GM18502 (cell line): ENCODE results near the gene HOXC10.

ENCODE experiments used
- ATAC-seq: cut with Tn5 transposase; IDR thresholded peaks from one replicate; pipeline ENCODE4 v1.9.1; 2021; ENCODE audit warnings: mild to moderate bottlenecking; ENCODE audit not compliant: unreplicated experiment, poor library complexity

Gene HOXC10

DNA sequence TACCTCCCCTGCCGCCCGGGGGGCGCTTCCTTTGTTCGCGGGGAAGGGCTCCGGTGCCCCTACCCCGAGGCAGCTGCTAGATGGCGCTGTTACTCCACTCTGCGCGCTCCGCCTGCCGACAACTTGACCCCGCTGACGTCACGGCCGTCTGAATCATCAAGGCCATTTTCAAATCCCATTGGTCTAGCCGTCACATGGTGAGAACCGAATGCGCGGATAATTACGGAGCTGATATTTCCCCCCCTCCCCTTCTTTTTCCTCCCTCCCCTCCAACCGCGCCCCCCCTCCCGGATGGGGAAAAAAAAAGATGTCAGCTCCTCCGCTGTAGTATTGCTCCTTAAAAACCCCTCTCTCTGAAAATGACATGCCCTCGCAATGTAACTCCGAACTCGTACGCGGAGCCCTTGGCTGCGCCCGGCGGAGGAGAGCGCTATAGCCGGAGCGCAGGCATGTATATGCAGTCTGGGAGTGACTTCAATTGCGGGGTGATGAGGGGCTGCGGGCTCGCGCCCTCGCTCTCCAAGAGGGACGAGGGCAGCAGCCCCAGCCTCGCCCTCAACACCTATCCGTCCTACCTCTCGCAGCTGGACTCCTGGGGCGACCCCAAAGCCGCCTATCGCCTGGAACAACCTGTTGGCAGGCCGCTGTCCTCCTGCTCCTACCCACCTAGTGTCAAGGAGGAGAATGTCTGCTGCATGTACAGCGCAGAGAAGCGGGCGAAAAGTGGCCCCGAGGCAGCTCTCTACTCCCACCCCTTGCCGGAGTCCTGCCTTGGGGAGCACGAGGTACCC lies at the start of gene HOXC10:
Gene HOXC10 (plus strand): TSS at position 246 of the 791 bp plus-strand sequence. CDS start 114 bp downstream, at position 360.
- ATAC-seq = no peak

GRCh38 chr12:53935383-53936341 lies 49.3 kb upstream of the HOXC10 start:
- no peak for ATAC-seq

DNA sequence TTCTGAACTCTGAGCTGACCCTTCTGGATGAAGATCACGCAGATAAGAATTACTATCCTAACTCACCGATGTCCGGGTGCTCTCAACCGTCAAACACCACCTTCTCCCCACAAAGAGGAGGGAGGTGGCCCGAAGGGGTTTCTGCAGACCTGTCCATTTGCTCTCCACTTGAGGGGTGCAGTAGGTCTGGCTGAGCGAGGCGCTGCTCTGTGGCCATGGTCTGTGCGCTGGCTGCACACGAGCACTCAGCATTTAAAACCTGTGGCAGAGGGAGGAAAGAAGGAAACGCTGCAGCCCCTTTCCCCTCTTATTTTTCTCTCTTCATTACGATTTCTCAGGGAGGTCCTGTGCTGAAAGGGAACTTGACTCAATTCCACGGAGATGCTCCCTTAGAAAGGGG lies 47.8 kb upstream of the HOXC10 start:
- ATAC-seq = no peak

GRCh38 chr12:53937596-53938325 lies 47.2 kb upstream of the HOXC10 start:
- no peak for ATAC-seq

DNA sequence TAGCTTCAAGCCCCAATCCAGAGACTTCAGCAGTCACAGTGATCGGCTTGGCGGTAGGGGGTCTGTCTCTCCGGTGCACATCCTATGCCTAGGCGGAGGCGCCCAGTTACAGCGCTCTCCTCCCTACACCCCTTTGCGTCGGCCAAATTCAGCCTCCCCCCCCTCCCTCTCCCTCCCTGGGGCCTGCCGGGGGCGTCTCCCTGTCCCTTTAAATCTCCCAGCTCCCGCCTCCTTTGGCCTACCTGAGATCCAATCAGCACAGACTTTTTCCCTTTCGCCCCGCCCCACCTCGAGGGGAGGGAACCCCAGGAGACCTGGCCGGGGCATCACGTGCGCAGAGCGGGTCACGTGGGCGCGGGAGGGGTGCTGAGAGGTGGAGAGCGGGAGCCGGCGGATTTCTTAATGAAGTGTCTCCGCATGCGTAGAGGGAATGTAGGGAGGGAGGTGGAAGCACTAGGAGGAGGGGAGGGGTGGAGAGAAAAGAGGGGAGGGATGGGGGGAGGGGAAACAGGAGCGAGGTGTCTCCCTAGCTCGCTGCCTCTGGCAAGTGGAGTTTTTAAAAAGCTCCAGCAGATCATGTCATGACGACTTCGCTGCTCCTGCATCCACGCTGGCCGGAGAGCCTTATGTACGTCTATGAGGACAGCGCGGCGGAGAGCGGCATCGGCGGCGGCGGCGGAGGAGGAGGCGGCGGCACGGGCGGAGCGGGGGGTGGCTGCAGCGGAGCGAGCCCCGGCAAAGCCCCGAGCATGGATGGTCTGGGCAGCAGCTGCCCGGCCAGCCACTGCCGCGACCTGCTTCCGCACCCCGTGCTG lies 46.4 kb upstream of the HOXC10 start, which contains the start of gene HOXC13:
Gene HOXC13 (plus strand): TSS at position 506 of the 815 bp plus-strand sequence. CDS start 76 bp downstream, at position 582.
- ATAC-seq = no peak

GRCh38 chr12:53939141-53940108 lies 45.5 kb upstream of the HOXC10 start:
- ATAC-seq = no peak

- no peak for ATAC-seq
Measured at GRCh38 chr12:53940443-53941014, 44.4 kb upstream of the HOXC10 start.

GRCh38 chr12:53941187-53941586 lies 43.8 kb upstream of the HOXC10 start:
- no peak for ATAC-seq

- no peak for ATAC-seq
Measured at GRCh38 chr12:53941750-53942149, 43.2 kb upstream of the HOXC10 start.

- ATAC-seq = no peak
Measured at GRCh38 chr12:53942467-53942997, 42.4 kb upstream of the HOXC10 start.

- no peak for ATAC-seq
Measured at GRCh38 chr12:53944209-53944608, 40.7 kb upstream of the HOXC10 start.

DNA sequence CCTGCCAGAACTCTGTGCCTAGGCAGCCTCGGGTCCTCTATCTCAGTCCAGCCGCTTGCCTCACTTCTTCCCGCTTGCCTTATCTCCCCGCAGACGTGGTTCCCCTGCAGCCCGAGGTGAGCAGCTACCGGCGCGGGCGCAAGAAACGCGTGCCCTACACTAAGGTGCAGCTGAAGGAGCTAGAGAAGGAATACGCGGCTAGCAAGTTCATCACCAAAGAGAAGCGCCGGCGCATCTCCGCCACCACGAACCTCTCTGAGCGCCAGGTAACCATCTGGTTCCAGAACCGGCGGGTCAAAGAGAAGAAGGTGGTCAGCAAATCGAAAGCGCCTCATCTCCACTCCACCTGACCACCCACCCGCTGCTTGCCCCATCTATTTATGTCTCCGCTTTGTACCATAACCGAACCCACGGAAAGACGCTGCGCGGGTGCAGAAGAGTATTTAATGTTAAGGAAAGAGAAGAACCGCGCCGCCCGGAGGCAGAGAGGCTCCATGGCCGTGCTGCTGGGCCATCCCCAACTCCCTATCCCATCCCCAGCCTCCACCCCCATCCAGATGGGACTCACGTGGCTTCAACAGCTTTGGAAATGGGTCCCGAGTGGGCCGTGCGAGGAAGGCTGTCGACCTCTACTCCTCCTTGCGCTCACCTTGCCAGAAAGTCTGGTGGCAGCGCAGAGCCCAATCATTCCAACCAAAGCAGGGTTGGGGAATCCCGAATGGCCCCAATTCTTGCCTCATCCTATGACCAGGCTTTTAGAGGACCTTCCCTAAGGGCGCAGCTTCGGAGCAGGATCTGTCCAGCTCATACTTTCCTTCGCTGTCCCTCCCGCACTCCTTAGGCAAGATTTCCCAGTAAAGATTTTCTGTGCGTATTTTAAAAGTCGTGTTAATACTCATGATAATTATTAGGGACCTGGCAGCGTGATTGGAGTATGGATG lies 39.8 kb upstream of the HOXC10 start:
- no peak for ATAC-seq

GRCh38 chr12:53947743-53948142 lies 37.2 kb upstream of the HOXC10 start:
- ATAC-seq = no peak

GRCh38 chr12:53948650-53949593 lies 36.0 kb upstream of the HOXC10 start:
- ATAC-seq = no peak

- no peak for ATAC-seq
Measured at GRCh38 chr12:53949631-53950436, 35.1 kb upstream of the HOXC10 start.
